ENCODE data around the gene CSF3. TPM values are rescaled to one million over a fixed set of nuclear protein-coding genes. Genes with fewer than 3 reads are reported as not detected.

Gene CSF3
- total RNA-seq, 1 experiment from 2014 or later = not detected

DNA sequence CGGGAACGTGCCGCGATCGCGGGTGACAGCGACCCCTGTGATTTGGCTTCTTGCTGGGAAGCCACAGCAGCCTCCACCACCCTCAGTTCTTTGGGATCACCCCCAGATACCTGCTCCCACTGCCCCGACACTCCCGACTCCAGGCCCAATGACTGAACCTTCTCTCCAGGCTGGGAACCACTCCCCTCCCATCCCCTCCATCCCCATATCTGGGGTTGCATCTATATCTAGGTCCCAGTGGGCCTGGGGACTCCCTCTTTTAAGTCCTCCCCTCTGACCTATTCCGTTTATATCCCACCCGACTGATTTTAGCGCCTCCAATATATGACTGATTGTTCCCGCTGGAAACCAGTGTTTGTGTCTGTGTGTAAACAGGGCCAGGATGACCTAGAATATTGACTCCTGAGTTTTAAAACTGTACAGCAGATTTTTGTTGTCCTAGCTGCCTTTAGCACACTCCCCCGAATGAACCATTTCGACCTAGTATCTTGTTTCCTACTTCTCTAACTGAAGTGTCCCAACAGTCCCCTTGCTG lies 34.0 kb upstream of the CSF3 start:
- no peak for TF ChIP-seq EZH2 (IDR thresholded peaks at IDR 0.05)
- no peak for TF ChIP-seq YY1 (IDR thresholded peaks at IDR 0.05; ENCODE audit: extremely low read depth, insufficient replicate concordance, low read depth, low read length)
- no peak for TF ChIP-seq SIN3A (IDR thresholded peaks at IDR 0.05; ENCODE audit: low read depth)
- TF ChIP-seq POLR2A (IDR thresholded peaks at IDR 0.05; ENCODE audit: borderline replicate concordance, extremely low read depth, insufficient read depth, insufficient read length) = no peak
- TF ChIP-seq TCF7L2 (IDR thresholded peaks at IDR 0.05; ENCODE audit: borderline replicate concordance, extremely low read depth, insufficient read depth, insufficient read length) = no peak
- no peak for TF ChIP-seq CBX3 (IDR thresholded peaks at IDR 0.05; ENCODE audit: low read depth)
- no peak for TF ChIP-seq EGR1 (IDR thresholded peaks at IDR 0.05; ENCODE audit: low read depth)
- TF ChIP-seq POLR2AphosphoS5 (IDR thresholded peaks at IDR 0.05; ENCODE audit: low read depth, low read length) = no peak
- TF ChIP-seq, protein P1, sequence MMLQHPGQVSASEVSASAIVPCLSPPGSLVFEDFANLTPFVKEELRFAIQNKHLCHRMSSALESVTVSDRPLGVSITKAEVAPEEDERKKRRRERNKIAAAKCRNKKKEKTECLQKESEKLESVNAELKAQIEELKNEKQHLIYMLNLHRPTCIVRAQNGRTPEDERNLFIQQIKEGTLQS (IDR thresholded peaks at IDR 0.05) = no peak
- TF ChIP-seq ZFX (IDR thresholded peaks at IDR 0.05) = no peak
- no peak for TF ChIP-seq CEBPB (IDR thresholded peaks at IDR 0.05; ENCODE audit: low read depth)
- TF ChIP-seq JUND (IDR thresholded peaks at IDR 0.05) = no peak
- no peak for TF ChIP-seq SRF (IDR thresholded peaks at IDR 0.05; ENCODE audit: low read depth)
- TF ChIP-seq, protein P2, sequence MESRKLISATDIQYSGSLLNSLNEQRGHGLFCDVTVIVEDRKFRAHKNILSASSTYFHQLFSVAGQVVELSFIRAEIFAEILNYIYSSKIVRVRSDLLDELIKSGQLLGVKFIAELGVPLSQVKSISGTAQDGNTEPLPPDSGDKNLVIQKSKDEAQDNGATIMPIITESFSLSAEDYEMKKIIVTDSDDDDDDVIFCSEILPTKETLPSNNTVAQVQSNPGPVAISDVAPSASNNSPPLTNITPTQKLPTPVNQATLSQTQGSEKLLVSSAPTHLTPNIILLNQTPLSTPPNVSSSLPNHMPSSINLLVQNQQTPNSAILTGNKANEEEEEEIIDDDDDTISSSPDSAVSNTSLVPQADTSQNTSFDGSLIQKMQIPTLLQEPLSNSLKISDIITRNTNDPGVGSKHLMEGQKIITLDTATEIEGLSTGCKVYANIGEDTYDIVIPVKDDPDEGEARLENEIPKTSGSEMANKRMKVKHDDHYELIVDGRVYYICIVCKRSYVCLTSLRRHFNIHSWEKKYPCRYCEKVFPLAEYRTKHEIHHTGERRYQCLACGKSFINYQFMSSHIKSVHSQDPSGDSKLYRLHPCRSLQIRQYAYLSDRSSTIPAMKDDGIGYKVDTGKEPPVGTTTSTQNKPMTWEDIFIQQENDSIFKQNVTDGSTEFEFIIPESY (IDR thresholded peaks at IDR 0.05; ENCODE audit: extremely low read depth, insufficient replicate concordance, low read length) = no peak
- TF ChIP-seq, protein P3, sequence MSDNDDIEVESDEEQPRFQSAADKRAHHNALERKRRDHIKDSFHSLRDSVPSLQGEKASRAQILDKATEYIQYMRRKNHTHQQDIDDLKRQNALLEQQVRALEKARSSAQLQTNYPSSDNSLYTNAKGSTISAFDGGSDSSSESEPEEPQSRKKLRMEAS (IDR thresholded peaks at IDR 0.05) = no peak
- TF ChIP-seq EZH2phosphoT487 (IDR thresholded peaks at IDR 0.05; ENCODE audit: borderline replicate concordance) = no peak
- no peak for TF ChIP-seq ELF1 (IDR thresholded peaks at IDR 0.05; ENCODE audit: borderline replicate concordance, low read depth)
- no peak for DNase-seq (ENCODE audit: low read depth, low spot score)
- ATAC-seq = no peak
- Histone ChIP-seq H3K4me1 (ENCODE audit: control insufficient read depth in 1 of 2, insufficient read depth in 2 of 2, low read length in 2 of 2) (peaks cover 13 to 25% of the 10 kb centered on the region in 2 experiments; a peak in 3 of 4 replicates), H3K27me3 (ENCODE audit: insufficient read depth, low read length) (no peaks in the 10 kb centered on the region), H4K20me1 (ENCODE audit: insufficient read depth) (peaks cover 15% of the 10 kb centered on the region; the same call in 1 of the 2 replicates), H3K36me3 (ENCODE audit: control insufficient read depth in 1 of 2, insufficient read depth in 2 of 2, low read length in 2 of 2) (peaks cover 11 to 26% of the 10 kb centered on the region in 2 experiments; a peak in 3 of 4 replicates), H3K4me3 (replicated peaks in 1 of 2; ENCODE audit: low read depth in 1 of 2, low read length in 2 of 2) (peak overlapping the region; percentile 90 to 100), H3K9me3 (ENCODE audit: control insufficient read depth in 1 of 2, insufficient read depth in 1 of 2, low read depth in 1 of 2, low read length in 2 of 2) (no peaks in the 10 kb centered on the region), H3K79me2 (ENCODE audit: insufficient read depth, low read length) (peaks cover 50% of the 10 kb centered on the region), H3K9ac (ENCODE audit: low read length) (peak overlapping the region; percentile 98), H2AFZ (ENCODE audit: low read depth, low read length, poor library complexity, severe bottlenecking) (no peak overlapping the region), H3K4me2 (ENCODE audit: low read length) (peak overlapping the region; percentile 96), H3K9me2 (ENCODE audit: insufficient read depth) (no peaks in the 10 kb centered on the region), H3K27ac (ENCODE audit: low read depth, low read length) (peak overlapping the region; percentile 94)
- intact Hi-C loops (cut with micrococcal nuclease) = loop anchor here (5.0 kb wide), 2 partner anchors 109 to 359 kb away; no protein-coding TSS in a partner anchor
- ChIA-PET CTCF (interaction anchor here (0.8 to 1.4 kb wide), 10 partner anchors 11 to 749 kb away, joined by 3 to 15 read pairs (median 4); no protein-coding TSS in a partner anchor), POLR2A (interaction anchor here (1.0 kb wide), 2 partner anchors 16 to 118 kb away, joined by 4 to 6 read pairs; no protein-coding TSS in a partner anchor), RAD21 (ENCODE audit: low non-redundant PET in 1 of 2, low total read pairs in 2 of 2, uncharacterized antibody in 2 of 2, unreplicated experiment in 2 of 2) (interaction anchor here (1.0 to 1.1 kb wide), 2 partner anchors 22 to 54 kb away, joined by 3 to 5 read pairs; partner anchors contain the start of genes LRRC3C (in 1 of the 2) and ORMDL3 (in 1 of the 2))
- BruUV-seq (replicated peaks) = no TSS peak

Data from HCT116 (cell line).